ENCODE data around the gene VCP. TPM values are rescaled to one million over a fixed set of nuclear protein-coding genes. Genes with fewer than 3 reads are reported as not detected.

VCP gene
- total and polyA plus RNA-seq, 2 donors (not counting 1 experiment from before 2014, with no cell fraction given): 93.0 to 178 TPM

- Histone ChIP-seq H2AFZ (ENCODE audit: insufficient read depth, low read depth, low read length, poor library complexity, severe bottlenecking) (no peak overlapping the region), H3K79me2 (ENCODE audit: control insufficient read depth, insufficient read depth, low read length) (no peaks in the 10 kb centered on the region), H3K4me3 (ENCODE audit: control extremely low read depth in 1 of 5, extremely low read depth in 1 of 5, insufficient read depth in 1 of 5, low read depth in 2 of 5, low read length in 4 of 5) (no peak overlapping the region), H3K4me2 (replicated peaks; ENCODE audit: low read depth, low read length, poor library complexity, severe bottlenecking) (no peak overlapping the region), H3K36me3 (replicated peaks in 1 of 2; ENCODE audit: control extremely low read depth in 1 of 2, control insufficient read depth in 1 of 2, extremely low read depth in 1 of 2, insufficient read depth in 2 of 2, low read length in 1 of 2) (peaks cover 3 to 29% of the 10 kb centered on the region in 2 experiments), H3K9me3 (ENCODE audit: control extremely low read depth in 1 of 3, control insufficient read depth in 2 of 3, insufficient read depth in 1 of 3, low read length in 2 of 3) (no peaks in the 10 kb centered on the region), H3K27ac (ENCODE audit: low read length in 2 of 2) (no peak overlapping the region), H3K27me3 (replicated peaks in 1 of 4; ENCODE audit: control extremely low read depth in 1 of 4, control insufficient read depth in 3 of 4, insufficient read depth in 4 of 4, low read length in 3 of 4) (no peaks in the 10 kb centered on the region), H3K4me1 (ENCODE audit: control insufficient read depth in 2 of 2, insufficient read depth in 2 of 2, low read length in 2 of 2) (no peaks in the 10 kb centered on the region), H3K9ac (ENCODE audit: low read length) (no peak overlapping the region), H4K20me1 (ENCODE audit: control insufficient read depth, insufficient read depth, low read length, poor library complexity, severe bottlenecking) (no peaks in the 10 kb centered on the region)
- no peak for ATAC-seq (ENCODE audit: low read depth)
- DNase-seq: no peak
- no peak for TF ChIP-seq CTCF (IDR thresholded peaks at IDR 0.05)
- no peak for TF ChIP-seq EZH2 (IDR thresholded peaks at IDR 0.05; ENCODE audit: borderline replicate concordance, insufficient read depth, low read depth, low read length, poor library complexity, severe bottlenecking)
- Mint-ChIP-seq H3K27me3 (no peaks in the 10 kb centered on the region), H3K27ac (no peak overlapping the region), H3K4me1 (peaks cover 3% of the 10 kb centered on the region), H3K9me3 (ENCODE audit: insufficient read depth) (no peaks in the 10 kb centered on the region), H3K4me3 (no peak overlapping the region)
- CTCF ChIA-PET: interaction anchor here (1.2 kb wide), 1 partner anchor 8 kb away, joined by 4 read pairs; no protein-coding TSS in a partner anchor
- intact Hi-C loops (cut with micrococcal nuclease): no loop called here
- POLR2A ChIA-PET: interaction anchor here (0.5 kb wide), 1 partner anchor 36 kb away, joined by 14 read pairs; the partner anchor contains the start of gene FANCG
- 100% methylated on average over 1 of the region's 3 CpGs for WGBS (ENCODE audit: insufficient coverage)
These were observed 28.4 kb downstream of the VCP start for GRCh38 chr9:35044071-35044470.

- Histone ChIP-seq H2AFZ (ENCODE audit: insufficient read depth, low read depth, low read length, poor library complexity, severe bottlenecking) (no peak overlapping the region), H3K36me3 (replicated peaks in 1 of 2; ENCODE audit: control extremely low read depth in 1 of 2, control insufficient read depth in 1 of 2, extremely low read depth in 1 of 2, insufficient read depth in 2 of 2, low read length in 1 of 2) (peaks cover 0 to 26% of the 10 kb centered on the region in 2 experiments), H3K4me3 (ENCODE audit: control extremely low read depth in 1 of 5, extremely low read depth in 1 of 5, insufficient read depth in 1 of 5, low read depth in 2 of 5, low read length in 4 of 5) (no peak overlapping the region), H3K79me2 (ENCODE audit: control insufficient read depth, insufficient read depth, low read length) (no peaks in the 10 kb centered on the region), H3K27me3 (replicated peaks in 1 of 4; ENCODE audit: control extremely low read depth in 1 of 4, control insufficient read depth in 3 of 4, insufficient read depth in 4 of 4, low read length in 3 of 4) (no peaks in the 10 kb centered on the region), H3K9me3 (ENCODE audit: control extremely low read depth in 1 of 3, control insufficient read depth in 2 of 3, insufficient read depth in 1 of 3, low read length in 2 of 3) (no peaks in the 10 kb centered on the region), H4K20me1 (ENCODE audit: control insufficient read depth, insufficient read depth, low read length, poor library complexity, severe bottlenecking) (no peaks in the 10 kb centered on the region), H3K4me1 (ENCODE audit: control insufficient read depth in 2 of 2, insufficient read depth in 2 of 2, low read length in 2 of 2) (no peaks in the 10 kb centered on the region), H3K9ac (ENCODE audit: low read length) (no peak overlapping the region), H3K27ac (ENCODE audit: low read length in 2 of 2) (no peak overlapping the region), H3K4me2 (replicated peaks; ENCODE audit: low read depth, low read length, poor library complexity, severe bottlenecking) (no peak overlapping the region)
- Mint-ChIP-seq H3K27me3 (no peaks in the 10 kb centered on the region), H3K27ac (no peak overlapping the region), H3K9me3 (ENCODE audit: insufficient read depth) (no peaks in the 10 kb centered on the region), H3K4me1 (peaks cover 3% of the 10 kb centered on the region), H3K4me3 (no peak overlapping the region)
- CTCF ChIA-PET: interaction anchor here (1.2 to 1.5 kb wide), 2 partner anchors 8 to 9 kb away, joined by 4 to 5 read pairs; no protein-coding TSS in a partner anchor
- TF ChIP-seq CTCF (IDR thresholded peaks at IDR 0.05): no peak
- TF ChIP-seq EZH2 (IDR thresholded peaks at IDR 0.05; ENCODE audit: borderline replicate concordance, insufficient read depth, low read depth, low read length, poor library complexity, severe bottlenecking): no peak
- DNase-seq (no peak), ATAC-seq (ENCODE audit: low read depth) (no peak)
- 100% methylated on average over 5 of the region's 6 CpGs for WGBS (ENCODE audit: insufficient coverage)
- intact Hi-C loops (cut with micrococcal nuclease): no loop called here
- POLR2A ChIA-PET: interaction anchor here (0.6 kb wide), 1 partner anchor 72 kb away, joined by 3 read pairs; no protein-coding TSS in a partner anchor
These were observed 29.4 kb downstream of the VCP start for GRCh38 chr9:35042891-35043545.
